ENCODE data around the gene ACTRT2. TPM values are rescaled to one million over a fixed set of nuclear protein-coding genes. Genes with fewer than 3 reads are reported as not detected.

ACTRT2 gene
- total RNA-seq, 2 experiments from 2014 or later = not detected

- ChIA-PET CTCF (no interaction called here), POLR2A (no interaction called here)
- peaks cover 14% of the 10 kb centered on the region for H3K9me3 Mint-ChIP-seq (ENCODE audit: low read depth)
- no peak for DNase-seq
- H3K27ac Mint-ChIP-seq = no peak overlapping the region
- intact Hi-C loops (cut with DNase I, micrococcal nuclease) = no loop called here
- no peak for ATAC-seq
- no peaks in the 10 kb centered on the region for H3K4me1 Mint-ChIP-seq
- H3K4me3 Mint-ChIP-seq = no peak overlapping the region
- H3K27me3 Mint-ChIP-seq = peaks cover 4% of the 10 kb centered on the region
- H3K36me3 Mint-ChIP-seq (ENCODE audit: low read depth) = no peaks in the 10 kb centered on the region
Observed at GRCh38 chr1:3009556-3009955, 11.7 kb upstream of the ACTRT2 start.

GRCh38 chr1:3011127-3011526, 10.1 kb upstream of the ACTRT2 start:
- ChIA-PET CTCF (no interaction called here), POLR2A (no interaction called here)
- Mint-ChIP-seq H3K27ac (no peak overlapping the region), H3K4me1 (no peaks in the 10 kb centered on the region), H3K27me3 (peaks cover 4% of the 10 kb centered on the region), H3K36me3 (ENCODE audit: low read depth) (no peaks in the 10 kb centered on the region), H3K9me3 (ENCODE audit: low read depth) (peaks cover 14% of the 10 kb centered on the region), H3K4me3 (no peak overlapping the region)
- DNase-seq = no peak
- intact Hi-C loops (cut with DNase I, micrococcal nuclease) = loop anchor here in 1 of 2 experiments (5.0 kb wide), 1 partner anchor 271 kb away; no protein-coding TSS in a partner anchor
- no peak for ATAC-seq

- DNase-seq (no peak), ATAC-seq (no peak)
- intact Hi-C loops (cut with DNase I, micrococcal nuclease) = loop anchor here (1.0 to 5.0 kb wide), 5 partner anchors 270 to 412 kb away; no protein-coding TSS in a partner anchor
- Mint-ChIP-seq H3K27me3 (peaks cover 4% of the 10 kb centered on the region), H3K36me3 (ENCODE audit: low read depth) (no peaks in the 10 kb centered on the region), H3K27ac (no peak overlapping the region), H3K4me3 (no peak overlapping the region), H3K4me1 (no peaks in the 10 kb centered on the region), H3K9me3 (ENCODE audit: low read depth) (peaks cover 12% of the 10 kb centered on the region)
- POLR2A ChIA-PET = no interaction called here
- CTCF ChIA-PET = no interaction called here
Observed at GRCh38 chr1:3011631-3012455, 9.4 kb upstream of the ACTRT2 start.

- Mint-ChIP-seq H3K9me3 (ENCODE audit: low read depth) (peaks cover 8% of the 10 kb centered on the region), H3K4me1 (no peaks in the 10 kb centered on the region), H3K27ac (no peak overlapping the region), H3K4me3 (no peak overlapping the region), H3K36me3 (ENCODE audit: low read depth) (no peaks in the 10 kb centered on the region), H3K27me3 (peaks cover 4% of the 10 kb centered on the region)
- peak; percentile 75 for DNase-seq
- intact Hi-C loops (cut with DNase I, micrococcal nuclease) = loop anchor here (1.0 to 5.0 kb wide), 5 partner anchors 270 to 412 kb away; no protein-coding TSS in a partner anchor
- peak; percentile 68 for ATAC-seq
- ChIA-PET POLR2A (no interaction called here), CTCF (interaction anchor here (0.6 kb wide), 1 partner anchor 273 kb away, joined by 3 read pairs; no protein-coding TSS in a partner anchor)
Observed at GRCh38 chr1:3012456-3013291, 8.6 kb upstream of the ACTRT2 start.

- Mint-ChIP-seq H3K27ac (no peak overlapping the region), H3K4me1 (no peaks in the 10 kb centered on the region), H3K36me3 (ENCODE audit: low read depth) (no peaks in the 10 kb centered on the region), H3K9me3 (ENCODE audit: low read depth) (peaks cover 1% of the 10 kb centered on the region), H3K27me3 (peaks cover 4% of the 10 kb centered on the region), H3K4me3 (no peak overlapping the region)
- POLR2A ChIA-PET = no interaction called here
- ATAC-seq = no peak
- intact Hi-C loops (cut with DNase I, micrococcal nuclease) = loop anchor here in 1 of 2 experiments (2.0 to 5.0 kb wide), 3 partner anchors 269 to 413 kb away; no protein-coding TSS in a partner anchor
- CTCF ChIA-PET = interaction anchor here (0.6 kb wide), 2 partner anchors 159 to 272 kb away, joined by 3 read pairs; no protein-coding TSS in a partner anchor
- DNase-seq = no peak
Observed at GRCh38 chr1:3013371-3014049, 7.8 kb upstream of the ACTRT2 start.

- Mint-ChIP-seq H3K4me1 (no peaks in the 10 kb centered on the region), H3K9me3 (ENCODE audit: low read depth) (no peaks in the 10 kb centered on the region), H3K4me3 (no peak overlapping the region), H3K27ac (no peak overlapping the region), H3K36me3 (ENCODE audit: low read depth) (no peaks in the 10 kb centered on the region), H3K27me3 (peaks cover 4% of the 10 kb centered on the region)
- ATAC-seq (no peak), DNase-seq (no peak)
- CTCF ChIA-PET = interaction anchor here (0.6 kb wide), 1 partner anchor 159 kb away, joined by 3 read pairs; no protein-coding TSS in a partner anchor
- intact Hi-C loops (cut with DNase I, micrococcal nuclease) = loop anchor here in 1 of 2 experiments (2.0 to 5.0 kb wide), 2 partner anchors 268 to 413 kb away; no protein-coding TSS in a partner anchor
- POLR2A ChIA-PET = no interaction called here
Observed at GRCh38 chr1:3014050-3014440, 7.2 kb upstream of the ACTRT2 start.

GRCh38 chr1:3014443-3015268, 6.6 kb upstream of the ACTRT2 start:
- ChIA-PET POLR2A (no interaction called here), CTCF (no interaction called here)
- no peak overlapping the region for H3K4me3 Mint-ChIP-seq

GRCh38 chr1:3015269-3015635, 6.0 kb upstream of the ACTRT2 start:
- Mint-ChIP-seq H3K27ac (no peak overlapping the region), H3K4me3 (no peak overlapping the region), H3K9me3 (ENCODE audit: low read depth) (no peaks in the 10 kb centered on the region), H3K36me3 (ENCODE audit: low read depth) (no peaks in the 10 kb centered on the region), H3K4me1 (no peaks in the 10 kb centered on the region), H3K27me3 (peaks cover 4% of the 10 kb centered on the region)
- no peak for ATAC-seq
- DNase-seq = no peak
- ChIA-PET POLR2A (no interaction called here), CTCF (no interaction called here)
- intact Hi-C loops (cut with DNase I, micrococcal nuclease) = loop anchor here in 1 of 2 experiments (2.0 kb wide), 1 partner anchor 412 kb away; no protein-coding TSS in a partner anchor

More at GRCh38 chr1:3014443-3015268, 6.6 kb upstream of the ACTRT2 start:
- H3K4me1 Mint-ChIP-seq = no peaks in the 10 kb centered on the region
- ATAC-seq (no peak), DNase-seq (no peak)
- H3K36me3 Mint-ChIP-seq (ENCODE audit: low read depth) = no peaks in the 10 kb centered on the region
- intact Hi-C loops (cut with DNase I, micrococcal nuclease) = loop anchor here in 1 of 2 experiments (2.0 to 5.0 kb wide), 2 partner anchors 268 to 412 kb away; no protein-coding TSS in a partner anchor
- no peaks in the 10 kb centered on the region for H3K9me3 Mint-ChIP-seq (ENCODE audit: low read depth)
- H3K27me3 Mint-ChIP-seq = peaks cover 4% of the 10 kb centered on the region
- H3K27ac Mint-ChIP-seq = no peak overlapping the region

GRCh38 chr1:3015744-3016143, 5.5 kb upstream of the ACTRT2 start:
- ATAC-seq = no peak
- Mint-ChIP-seq H3K4me3 (no peak overlapping the region), H3K9me3 (ENCODE audit: low read depth) (no peaks in the 10 kb centered on the region), H3K27ac (no peak overlapping the region), H3K27me3 (peaks cover 4% of the 10 kb centered on the region), H3K36me3 (ENCODE audit: low read depth) (no peaks in the 10 kb centered on the region), H3K4me1 (no peaks in the 10 kb centered on the region)
- intact Hi-C loops (cut with DNase I, micrococcal nuclease) = loop anchor here in 1 of 2 experiments (2.0 kb wide), 1 partner anchor 411 kb away; no protein-coding TSS in a partner anchor
- CTCF ChIA-PET = no interaction called here
- DNase-seq = no peak
- POLR2A ChIA-PET = no interaction called here

- intact Hi-C loops (cut with DNase I, micrococcal nuclease) = no loop called here
- no peaks in the 10 kb centered on the region for H3K9me3 Mint-ChIP-seq (ENCODE audit: low read depth)
- POLR2A ChIA-PET = no interaction called here
- no peaks in the 10 kb centered on the region for H3K36me3 Mint-ChIP-seq (ENCODE audit: low read depth)
- DNase-seq (no peak), ATAC-seq (no peak)
- no peak overlapping the region for H3K27ac Mint-ChIP-seq
- peaks cover 4% of the 10 kb centered on the region for H3K27me3 Mint-ChIP-seq
- H3K4me3 Mint-ChIP-seq = no peak overlapping the region
- H3K4me1 Mint-ChIP-seq = no peaks in the 10 kb centered on the region
- CTCF ChIA-PET = no interaction called here
Observed at GRCh38 chr1:3016641-3017439, 4.4 kb upstream of the ACTRT2 start.
